Fibroblast of mammary gland (primary cell): ENCODE results near the gene UBXN11.

Source experiments
- DNase-seq: peaks from one replicate; pipeline ENCODE4 v3.0.0-alpha.2; 2010; ENCODE audit warnings: low read depth
- H3K4me3 ChIP-seq: 2 replicates; pipeline ENCODE4 v1.5.1; 2011; ENCODE audit warnings: low read depth, mild to moderate bottlenecking, low read length, moderate library complexity; ENCODE audit not compliant: control insufficient read depth
- TF ChIP-seq, protein P1 (sequence below): conservative IDR thresholded peaks from 2 replicates; pipeline ENCODE4 v1.5.1; 2011; ENCODE audit warnings: low read depth, low read length, inconsistent platforms; ENCODE audit not compliant: control insufficient read depth, insufficient read depth

The UBXN11 gene

DNA sequence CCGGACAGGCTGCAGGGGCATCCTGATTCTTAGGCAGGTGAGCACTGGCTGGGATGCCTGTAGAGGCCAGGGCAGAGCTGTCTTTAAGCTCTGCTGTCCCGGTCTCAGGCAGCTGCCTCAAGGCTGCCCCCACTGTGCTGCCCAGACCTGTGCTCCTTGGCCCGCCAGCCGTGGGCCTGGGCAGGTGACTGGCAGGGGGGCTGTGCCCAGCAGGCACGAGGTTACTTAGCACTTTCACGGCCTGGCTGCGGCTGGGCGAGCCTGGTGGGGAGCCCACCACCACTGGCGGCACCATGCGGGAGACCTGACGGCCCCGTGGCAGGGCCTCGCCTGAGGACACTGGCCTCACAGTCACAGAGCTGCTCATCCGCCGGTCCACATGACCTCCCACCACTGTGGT, 39.3 kb upstream of the UBXN11 start:
- TF ChIP-seq, protein P1, sequence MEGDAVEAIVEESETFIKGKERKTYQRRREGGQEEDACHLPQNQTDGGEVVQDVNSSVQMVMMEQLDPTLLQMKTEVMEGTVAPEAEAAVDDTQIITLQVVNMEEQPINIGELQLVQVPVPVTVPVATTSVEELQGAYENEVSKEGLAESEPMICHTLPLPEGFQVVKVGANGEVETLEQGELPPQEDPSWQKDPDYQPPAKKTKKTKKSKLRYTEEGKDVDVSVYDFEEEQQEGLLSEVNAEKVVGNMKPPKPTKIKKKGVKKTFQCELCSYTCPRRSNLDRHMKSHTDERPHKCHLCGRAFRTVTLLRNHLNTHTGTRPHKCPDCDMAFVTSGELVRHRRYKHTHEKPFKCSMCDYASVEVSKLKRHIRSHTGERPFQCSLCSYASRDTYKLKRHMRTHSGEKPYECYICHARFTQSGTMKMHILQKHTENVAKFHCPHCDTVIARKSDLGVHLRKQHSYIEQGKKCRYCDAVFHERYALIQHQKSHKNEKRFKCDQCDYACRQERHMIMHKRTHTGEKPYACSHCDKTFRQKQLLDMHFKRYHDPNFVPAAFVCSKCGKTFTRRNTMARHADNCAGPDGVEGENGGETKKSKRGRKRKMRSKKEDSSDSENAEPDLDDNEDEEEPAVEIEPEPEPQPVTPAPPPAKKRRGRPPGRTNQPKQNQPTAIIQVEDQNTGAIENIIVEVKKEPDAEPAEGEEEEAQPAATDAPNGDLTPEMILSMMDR: no peak
- no peak for DNase-seq
- no peak overlapping the region for H3K4me3 ChIP-seq

- no peak for DNase-seq
- H3K4me3 ChIP-seq: no peak overlapping the region
- TF ChIP-seq, protein P1: no peak
These were observed 37.9 kb upstream of the UBXN11 start for GRCh38 chr1:26344147-26344920.

DNA sequence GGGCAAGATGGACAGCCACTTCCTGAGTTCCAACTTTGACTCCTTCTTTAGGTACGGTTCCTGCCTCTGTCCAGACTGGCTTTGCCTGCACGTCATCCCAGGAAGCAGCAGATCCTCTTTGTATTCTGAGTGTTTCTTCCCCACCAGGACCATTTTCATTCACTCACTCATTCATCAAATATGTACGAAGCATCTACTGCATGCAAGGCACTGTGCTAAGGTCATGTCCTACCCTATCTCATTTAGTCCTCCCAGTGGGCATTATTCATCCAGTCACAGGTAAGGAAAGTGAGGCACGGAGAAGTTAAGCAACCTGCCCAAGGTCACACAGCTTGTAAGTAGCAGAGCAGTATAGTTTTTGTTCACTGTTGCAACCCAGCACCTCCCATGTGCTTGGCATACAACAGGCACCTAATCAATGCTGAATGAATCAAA, 33.6 kb upstream of the UBXN11 start:
- DNase-seq: no peak
- TF ChIP-seq, protein P1: no peak
- no peak overlapping the region for H3K4me3 ChIP-seq

- DNase-seq: no peak
- TF ChIP-seq, protein P1: no peak
- no peak overlapping the region for H3K4me3 ChIP-seq
These were observed 32.2 kb upstream of the UBXN11 start for GRCh38 chr1:26338670-26339069.

GRCh38 chr1:26337625-26338024, 31.2 kb upstream of the UBXN11 start:
- TF ChIP-seq, protein P1: no peak
- no peak for DNase-seq
- H3K4me3 ChIP-seq: no peak overlapping the region

DNA sequence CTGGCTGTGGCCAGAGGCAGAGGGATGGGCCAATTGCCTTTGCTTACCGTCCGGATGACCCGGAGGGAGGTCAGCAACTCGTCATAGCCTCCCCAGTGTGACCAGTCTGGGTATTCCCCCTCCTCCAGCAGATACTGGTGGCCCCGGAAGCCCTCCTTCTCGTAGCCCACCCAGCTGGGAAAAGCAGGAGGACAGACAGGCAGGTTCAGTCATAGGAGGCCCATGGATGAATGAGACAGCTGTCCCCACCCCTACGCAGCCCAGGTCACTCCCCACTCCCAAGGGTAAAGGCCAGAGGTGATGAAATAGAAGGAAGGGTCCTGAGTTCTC, 30.7 kb upstream of the UBXN11 start:
- no peak for DNase-seq
- H3K4me3 ChIP-seq: no peak overlapping the region

More for the DNA sequence above, 30.7 kb upstream of the UBXN11 start:
- TF ChIP-seq, protein P1: no peak
